NCI-H146 treated with DMSO at 0.1 percent for 48 hours (cell line): ENCODE results near the gene USP24.

Source experiments
- DNase-seq: peaks from one replicate; lab custom pipeline; 2025; ENCODE audit not compliant: unreplicated experiment; lab: John Stamatoyannopoulos, UW

The USP24 gene, protein sequence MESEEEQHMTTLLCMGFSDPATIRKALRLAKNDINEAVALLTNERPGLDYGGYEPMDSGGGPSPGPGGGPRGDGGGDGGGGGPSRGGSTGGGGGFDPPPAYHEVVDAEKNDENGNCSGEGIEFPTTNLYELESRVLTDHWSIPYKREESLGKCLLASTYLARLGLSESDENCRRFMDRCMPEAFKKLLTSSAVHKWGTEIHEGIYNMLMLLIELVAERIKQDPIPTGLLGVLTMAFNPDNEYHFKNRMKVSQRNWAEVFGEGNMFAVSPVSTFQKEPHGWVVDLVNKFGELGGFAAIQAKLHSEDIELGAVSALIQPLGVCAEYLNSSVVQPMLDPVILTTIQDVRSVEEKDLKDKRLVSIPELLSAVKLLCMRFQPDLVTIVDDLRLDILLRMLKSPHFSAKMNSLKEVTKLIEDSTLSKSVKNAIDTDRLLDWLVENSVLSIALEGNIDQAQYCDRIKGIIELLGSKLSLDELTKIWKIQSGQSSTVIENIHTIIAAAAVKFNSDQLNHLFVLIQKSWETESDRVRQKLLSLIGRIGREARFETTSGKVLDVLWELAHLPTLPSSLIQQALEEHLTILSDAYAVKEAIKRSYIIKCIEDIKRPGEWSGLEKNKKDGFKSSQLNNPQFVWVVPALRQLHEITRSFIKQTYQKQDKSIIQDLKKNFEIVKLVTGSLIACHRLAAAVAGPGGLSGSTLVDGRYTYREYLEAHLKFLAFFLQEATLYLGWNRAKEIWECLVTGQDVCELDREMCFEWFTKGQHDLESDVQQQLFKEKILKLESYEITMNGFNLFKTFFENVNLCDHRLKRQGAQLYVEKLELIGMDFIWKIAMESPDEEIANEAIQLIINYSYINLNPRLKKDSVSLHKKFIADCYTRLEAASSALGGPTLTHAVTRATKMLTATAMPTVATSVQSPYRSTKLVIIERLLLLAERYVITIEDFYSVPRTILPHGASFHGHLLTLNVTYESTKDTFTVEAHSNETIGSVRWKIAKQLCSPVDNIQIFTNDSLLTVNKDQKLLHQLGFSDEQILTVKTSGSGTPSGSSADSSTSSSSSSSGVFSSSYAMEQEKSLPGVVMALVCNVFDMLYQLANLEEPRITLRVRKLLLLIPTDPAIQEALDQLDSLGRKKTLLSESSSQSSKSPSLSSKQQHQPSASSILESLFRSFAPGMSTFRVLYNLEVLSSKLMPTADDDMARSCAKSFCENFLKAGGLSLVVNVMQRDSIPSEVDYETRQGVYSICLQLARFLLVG (N-terminal part only)

GRCh38 chr1:55215194-55216021, at the start of gene USP24:
Gene USP24, minus strand, starts transcription at chr1:55215364. Its CDS starts 251 bp downstream, at chr1:55215113.
- DNase-seq: peak; percentile 31

GRCh38 chr1:55262822-55263221, 47.7 kb upstream of the USP24 start:
- DNase-seq: no peak

DNA sequence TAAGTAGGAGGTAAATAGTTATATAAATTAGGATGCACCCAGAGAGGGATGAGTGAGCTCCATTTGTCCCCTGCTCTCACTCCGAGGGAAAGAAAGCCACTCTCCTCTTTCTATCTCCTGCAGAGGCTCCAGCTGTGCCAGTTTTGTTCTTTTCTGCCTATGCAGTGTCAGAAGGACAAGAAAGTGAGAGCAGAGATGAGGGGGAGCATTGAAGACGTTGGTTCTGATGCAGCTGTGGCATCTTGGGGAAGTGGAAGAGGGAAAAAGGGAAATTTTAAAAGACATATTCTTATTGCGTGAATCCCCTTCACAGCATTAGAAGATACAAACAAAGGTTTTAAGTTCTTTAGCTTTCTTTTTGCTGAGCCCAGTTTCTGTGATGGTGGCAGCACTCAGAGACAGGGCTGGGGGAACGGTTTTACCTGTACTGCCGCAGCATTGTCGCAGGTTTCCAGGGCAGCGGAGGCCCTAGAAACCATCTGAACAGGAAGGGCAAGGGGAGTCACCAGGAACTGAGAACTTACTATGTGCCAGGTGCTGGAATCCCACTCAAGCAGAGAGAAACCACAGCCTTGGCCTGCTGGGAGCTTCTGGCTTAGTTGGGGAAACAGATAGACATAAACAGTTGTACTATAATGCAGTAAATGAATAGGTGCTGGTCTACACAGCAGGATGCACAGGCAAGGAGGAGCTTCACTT, 44.9 kb upstream of the USP24 start:
- DNase-seq: no peak

DNA sequence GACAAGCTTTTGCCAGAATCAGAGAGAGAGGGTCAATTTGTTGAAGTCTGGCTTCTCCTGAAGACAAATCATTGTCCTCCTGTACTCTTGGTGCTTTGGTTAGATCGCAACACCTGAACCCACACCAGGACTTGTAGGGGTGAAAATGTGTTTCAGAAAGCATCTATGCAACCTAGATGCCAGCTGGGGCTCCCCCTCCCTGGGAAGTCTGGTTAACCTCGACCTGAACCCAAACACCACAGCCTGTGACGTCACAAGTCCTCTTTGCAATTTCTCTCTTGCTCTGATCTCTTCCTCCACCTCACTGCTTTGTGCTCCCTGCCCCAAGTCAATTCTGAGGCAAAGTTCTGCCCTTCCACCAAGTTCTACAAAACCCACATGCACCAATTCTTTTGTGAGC, 42.8 kb upstream of the USP24 start:
- no peak for DNase-seq

DNA sequence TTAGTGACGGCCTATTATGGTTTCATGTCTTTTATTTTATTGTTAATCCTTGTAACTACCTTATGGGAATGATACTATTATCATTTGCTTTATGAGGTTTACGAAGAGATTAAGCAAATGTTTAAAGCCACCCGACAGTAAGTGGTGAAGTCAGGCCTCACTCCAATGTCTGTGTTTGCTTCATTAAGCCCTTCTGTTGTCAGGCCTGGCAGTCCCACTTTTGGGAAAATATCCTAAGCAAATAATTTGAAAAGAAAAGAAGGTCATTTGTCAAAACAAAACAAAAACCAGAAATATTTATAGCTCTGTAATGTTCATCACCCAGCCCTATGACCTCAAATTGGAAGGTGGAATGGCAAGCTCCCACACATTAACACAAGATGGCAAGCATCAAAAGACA, 40.7 kb upstream of the USP24 start:
- no peak for DNase-seq

DNA sequence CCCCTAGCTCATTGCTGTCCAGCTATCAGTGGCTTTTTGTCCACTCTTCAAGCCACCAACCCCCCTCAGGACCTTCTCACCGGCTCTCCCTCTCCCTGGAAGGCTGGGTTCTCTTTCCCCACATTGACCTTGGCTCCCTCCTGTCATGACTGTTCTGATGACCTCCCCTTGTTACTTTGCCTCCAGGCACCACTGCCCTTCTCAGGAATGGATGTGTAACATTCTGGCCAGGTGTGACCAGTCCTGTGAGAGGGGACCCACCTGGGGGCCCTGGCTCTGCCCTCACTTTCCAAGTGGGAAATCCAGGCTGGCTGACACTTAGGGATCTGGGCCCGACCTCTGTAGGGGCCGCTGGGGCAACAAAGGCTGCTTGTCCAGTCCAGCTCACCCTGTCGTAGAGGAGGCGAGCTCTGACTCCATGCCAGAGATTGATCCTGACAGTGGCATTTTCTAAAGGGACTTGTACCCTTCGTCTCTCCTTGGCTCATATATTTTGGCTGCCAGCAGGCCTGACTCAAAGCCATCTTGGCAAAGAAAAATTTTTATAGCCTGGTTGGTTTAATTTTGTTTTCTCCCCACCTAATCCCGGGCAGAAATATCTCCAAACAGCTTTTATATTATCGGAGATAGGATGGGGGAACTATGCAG, 37.9 kb upstream of the USP24 start:
- DNase-seq: no peak

- DNase-seq: no peak
These were observed 35.4 kb upstream of the USP24 start for GRCh38 chr1:55250399-55251075.

- DNase-seq: no peak
These were observed 34.7 kb upstream of the USP24 start for GRCh38 chr1:55249646-55250398.

- DNase-seq: no peak
These were observed 31.7 kb upstream of the USP24 start for GRCh38 chr1:55246896-55247295.

DNA sequence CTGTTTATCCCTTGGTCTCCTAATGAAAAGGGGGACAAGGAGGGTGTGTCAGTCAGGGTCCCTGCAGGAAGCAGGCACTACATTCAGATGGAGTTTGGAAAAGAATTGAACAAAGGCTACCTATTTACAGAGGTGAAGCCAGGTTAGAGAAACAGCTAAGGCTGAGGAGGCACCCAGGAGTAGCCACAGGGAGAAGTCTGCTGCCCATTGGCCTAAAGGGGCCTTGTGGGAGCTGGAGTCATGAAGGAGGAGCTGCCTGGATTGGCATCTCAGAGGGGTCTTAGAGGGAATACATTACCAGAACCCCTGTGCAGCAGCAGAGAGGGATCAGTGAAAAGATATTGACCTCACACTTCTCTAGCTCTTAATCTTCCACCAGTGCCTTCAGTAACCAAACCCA, 31.2 kb upstream of the USP24 start:
- no peak for DNase-seq

- no peak for DNase-seq
These were observed 30.6 kb upstream of the USP24 start for GRCh38 chr1:55245781-55246180.

GRCh38 chr1:55244476-55245099, 29.4 kb upstream of the USP24 start:
- no peak for DNase-seq

GRCh38 chr1:55243655-55244054, 28.5 kb upstream of the USP24 start:
- DNase-seq: no peak

DNA sequence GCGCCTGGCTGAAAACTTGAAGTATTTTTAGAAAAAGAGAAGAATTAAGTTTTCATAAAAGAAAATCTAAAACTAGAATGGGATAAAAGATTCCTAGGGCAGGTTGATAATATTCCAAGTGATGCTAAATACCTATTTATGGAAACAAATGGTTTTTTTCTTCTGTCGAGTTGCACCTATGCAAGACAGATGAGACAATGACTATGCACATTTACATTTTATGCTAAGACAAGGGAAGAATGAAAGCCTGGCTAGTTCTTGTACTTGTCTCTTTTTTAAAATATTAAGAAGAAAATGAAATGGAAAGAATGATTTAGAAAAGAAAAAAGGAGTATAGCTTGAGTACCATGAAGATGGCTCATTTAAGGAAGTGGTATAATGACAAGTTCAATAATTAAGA, 24.4 kb upstream of the USP24 start:
- DNase-seq: no peak

- no peak for DNase-seq
These were observed 20.6 kb upstream of the USP24 start for GRCh38 chr1:55235722-55236121.

DNA sequence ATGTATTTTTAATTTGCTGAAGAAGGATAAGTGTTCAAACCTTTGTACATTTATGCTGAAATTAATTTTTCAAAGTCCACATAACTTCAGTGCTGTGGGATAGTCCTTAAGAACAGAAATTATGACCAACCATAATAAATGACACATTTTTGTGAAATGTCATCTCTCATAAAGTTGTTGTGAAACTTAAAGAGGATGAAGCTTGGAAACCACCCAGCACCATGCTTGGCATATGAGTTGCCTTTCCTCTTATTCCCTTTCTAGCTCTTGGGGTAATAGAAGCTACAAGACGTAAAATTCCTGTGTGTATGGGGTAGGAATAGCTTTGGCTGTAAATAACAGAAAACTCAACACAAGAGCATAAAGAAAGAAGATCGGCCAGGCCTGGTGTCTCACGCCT, 18.9 kb upstream of the USP24 start:
- no peak for DNase-seq

DNA sequence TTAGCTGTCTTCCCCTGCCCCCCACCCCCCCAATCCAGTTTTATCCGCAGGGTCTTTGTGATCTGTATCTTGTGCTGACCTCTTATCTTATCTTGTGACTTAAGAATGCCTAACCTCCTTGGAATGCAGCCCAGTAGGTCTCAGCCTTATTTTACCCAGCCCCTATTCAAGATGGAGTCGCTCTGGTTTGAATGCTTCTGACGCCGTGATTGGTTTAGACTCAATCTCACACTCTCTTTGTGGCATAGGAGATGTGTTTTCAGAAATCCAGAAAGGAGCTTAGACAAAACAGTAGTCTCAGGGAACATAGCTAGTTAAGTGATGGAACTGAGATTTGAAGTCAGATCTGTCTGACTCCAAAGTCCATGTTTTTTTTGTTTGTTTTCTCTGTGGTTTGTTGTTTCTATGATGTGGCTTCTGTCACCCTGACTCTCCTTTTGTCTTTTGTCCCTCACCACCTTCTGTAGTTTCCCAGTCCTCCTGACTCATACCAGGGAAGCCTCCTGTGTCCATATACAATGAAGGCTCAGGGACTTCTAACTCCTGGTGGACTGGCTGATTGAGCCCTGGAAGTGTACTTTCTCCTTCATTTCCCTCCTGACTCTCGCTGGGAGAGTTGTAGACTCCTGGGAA, 18.1 kb upstream of the USP24 start:
- DNase-seq: no peak
